GM19351 (cell line): ENCODE results near the gene CALU.

Experiments used
- ATAC-seq: cut with Tn5 transposase; IDR thresholded peaks from one replicate; pipeline ENCODE4 v1.9.1; 2021; ENCODE audit warnings: mild to moderate bottlenecking, moderate library complexity; ENCODE audit not compliant: unreplicated experiment

Gene CALU

GRCh38 chr7:128745706-128746105, 6.5 kb downstream of the CALU start:
- ATAC-seq, result no peak

- no peak for ATAC-seq
Measured at GRCh38 chr7:128747327-128748079, 8.3 kb downstream of the CALU start.

- ATAC-seq, result no peak
Measured at GRCh38 chr7:128752251-128752650, 13.1 kb downstream of the CALU start.

- ATAC-seq, result no peak
Measured at GRCh38 chr7:128755075-128755818, 16.1 kb downstream of the CALU start.

GRCh38 chr7:128755819-128756476, 16.8 kb downstream of the CALU start:
- no peak for ATAC-seq

GRCh38 chr7:128757203-128757602, 18.0 kb downstream of the CALU start:
- no peak for ATAC-seq

GRCh38 chr7:128758553-128758952, 19.4 kb downstream of the CALU start:
- ATAC-seq, result no peak

- no peak for ATAC-seq
Measured at GRCh38 chr7:128759242-128759641, 20.1 kb downstream of the CALU start.

GRCh38 chr7:128763541-128763940, 24.4 kb downstream of the CALU start:
- no peak for ATAC-seq

- ATAC-seq, result no peak
Measured at GRCh38 chr7:128767475-128768110, 28.4 kb downstream of the CALU start.

- ATAC-seq, result no peak
Measured at GRCh38 chr7:128770233-128770632, 31.1 kb downstream of the CALU start.

GRCh38 chr7:128773604-128774003, 34.4 kb downstream of the CALU start:
- no peak for ATAC-seq

GRCh38 chr7:128774029-128774689, 35.0 kb downstream of the CALU start:
- ATAC-seq, result no peak

- ATAC-seq, result no peak
Measured at GRCh38 chr7:128774921-128775320, 35.8 kb downstream of the CALU start.

- no peak for ATAC-seq
Measured at GRCh38 chr7:128775744-128776474, 36.8 kb downstream of the CALU start, which contains the start of gene OPN1SW. Gene OPN1SW, minus strand, starts transcription at chr7:128775794. Its CDS starts 13 bp downstream, at chr7:128775781.

GRCh38 chr7:128777156-128778123, 38.3 kb downstream of the CALU start:
- no peak for ATAC-seq

- no peak for ATAC-seq
Measured at GRCh38 chr7:128778946-128779345, 39.8 kb downstream of the CALU start.

GRCh38 chr7:128781126-128781525, 42.0 kb downstream of the CALU start:
- no peak for ATAC-seq

- ATAC-seq, result no peak
Measured at GRCh38 chr7:128781851-128782250, 42.7 kb downstream of the CALU start.
